HEK293 (cell line): Measurements from ENCODE around the gene OR2F1.

Source experiments
- CTCF ChIA-PET: fragments of 350-600 bp; formaldehyde crosslinking; extraction: SDS; loops from one replicate; lab custom pipeline; 2021; ENCODE audit warnings: antibody characterized with exemption; lab: Yijun Ruan, JAX
- POLR2A ChIA-PET: fragments of 300-600 bp; formaldehyde crosslinking; extraction: SDS; loops from one replicate; lab custom pipeline; 2020; ENCODE audit warnings: antibody characterized with exemption, inconsistent platforms; lab: Yijun Ruan, JAX
- H3K27ac ChIP-seq: fragments of 200-500 bp; sonication (Bioruptor generic); 2 replicates; pipeline ENCODE4 v1.5.1; 2014; ENCODE audit warnings: low read depth, low read length, control low read depth, inconsistent platforms; ENCODE audit errors: extremely low read depth
- H3K36me3 ChIP-seq, 2 experiments: fragments of 200-500 bp in 1 of 2; sonication (Bioruptor generic) in 1 of 2; 1 replicate in 1 of 2; 2 replicates in 1 of 2; pipeline ENCODE4 v1.5.1; 2014 to 2017; ENCODE audit warnings: inconsistent platforms in 2 of 2, low read length in 2 of 2; ENCODE audit not compliant: control insufficient read depth in 2 of 2, insufficient read depth in 1 of 2
- H3K4me1 ChIP-seq: fragments of 200-500 bp; sonication (Bioruptor generic); 2 replicates; pipeline ENCODE4 v1.5.1; 2014; ENCODE audit warnings: mild to moderate bottlenecking, low read length, inconsistent platforms; ENCODE audit not compliant: control insufficient read depth, insufficient read depth
- H3K4me3 ChIP-seq: 2 replicates; pipeline ENCODE4 v1.5.1; 2011; ENCODE audit warnings: low read depth, mild to moderate bottlenecking, control low read depth, low read length, moderate library complexity
- H3K9me3 ChIP-seq: fragments of 200-500 bp; sonication (Bioruptor generic); 2 replicates; pipeline ENCODE4 v1.5.1; 2014; ENCODE audit warnings: low read depth, low read length, inconsistent platforms; ENCODE audit not compliant: control insufficient read depth, insufficient read depth
- ATF2 ChIP-seq: fragments of 450-650 bp; formaldehyde crosslinking; IDR thresholded peaks from 2 replicates; pipeline ENCODE4 v1.5.1; 2016; ENCODE audit warnings: missing biosample characterization, missing genetic modification characterization, low read depth
- CTCF ChIP-seq: fragments of 450-650 bp; formaldehyde crosslinking; IDR thresholded peaks from 2 replicates; pipeline ENCODE4 v1.5.1; 2016; ENCODE audit warnings: missing biosample characterization, missing genetic modification characterization
- GLIS1 ChIP-seq: fragments of 450-650 bp; formaldehyde crosslinking; IDR thresholded peaks from 2 replicates; pipeline ENCODE4 v1.5.1; 2016; ENCODE audit warnings: missing biosample characterization, missing genetic modification characterization
- ZBTB44 ChIP-seq: fragments of 450-650 bp; IDR thresholded peaks from 2 replicates; pipeline ENCODE4 v1.5.1; 2018; ENCODE audit warnings: missing biosample characterization, mild to moderate bottlenecking, missing genetic modification characterization
- ZBTB49 ChIP-seq: fragments of 450-650 bp; formaldehyde crosslinking; IDR thresholded peaks from 2 replicates; pipeline ENCODE4 v1.5.1; 2016; ENCODE audit warnings: missing biosample characterization, missing genetic modification characterization, low read depth
- ZFHX2 ChIP-seq: fragments of 450-650 bp; formaldehyde crosslinking; conservative IDR thresholded peaks from 2 replicates; pipeline ENCODE4 v1.5.1; 2016; ENCODE audit warnings: missing biosample characterization, missing genetic modification characterization
- ZNF16 ChIP-seq: fragments of 450-650 bp; formaldehyde crosslinking; IDR thresholded peaks from 2 replicates; pipeline ENCODE4 v1.5.1; 2016; ENCODE audit warnings: low read depth, missing biosample characterization, missing genetic modification characterization
- ZNF2 ChIP-seq: fragments of 450-650 bp; formaldehyde crosslinking; IDR thresholded peaks from 2 replicates; pipeline ENCODE4 v1.5.1; 2016; ENCODE audit warnings: missing biosample characterization, missing genetic modification characterization
- ZNF221 ChIP-seq: fragments of 450-650 bp; formaldehyde crosslinking; IDR thresholded peaks from 2 replicates; pipeline ENCODE4 v1.5.1; 2017; ENCODE audit warnings: missing biosample characterization, missing genetic modification characterization, borderline replicate concordance
- ZNF324 ChIP-seq: fragments of 450-650 bp; formaldehyde crosslinking; IDR thresholded peaks from 2 replicates; pipeline ENCODE4 v1.5.1; 2016; ENCODE audit warnings: missing biosample characterization, missing genetic modification characterization
- ZNF366 ChIP-seq: fragments of 450-650 bp; formaldehyde crosslinking; conservative IDR thresholded peaks from 2 replicates; pipeline ENCODE4 v1.5.1; 2016; ENCODE audit warnings: missing biosample characterization, missing genetic modification characterization
- ZNF48 ChIP-seq: fragments of 450-650 bp; formaldehyde crosslinking; IDR thresholded peaks from 2 replicates; pipeline ENCODE4 v1.5.1; 2016; ENCODE audit warnings: missing biosample characterization, missing genetic modification characterization
- ZNF488 ChIP-seq: fragments of 450-650 bp; formaldehyde crosslinking; IDR thresholded peaks from 2 replicates; pipeline ENCODE4 v1.5.1; 2016; ENCODE audit warnings: missing biosample characterization, missing genetic modification characterization
- ZNF548 ChIP-seq: fragments of 450-650 bp; formaldehyde crosslinking; IDR thresholded peaks from 2 replicates; pipeline ENCODE4 v1.5.1; 2016; ENCODE audit warnings: missing biosample characterization, missing genetic modification characterization
- ZNF658 ChIP-seq: fragments of 450-650 bp; formaldehyde crosslinking; IDR thresholded peaks from 2 replicates; pipeline ENCODE4; 2016; ENCODE audit warnings: missing biosample characterization, missing genetic modification characterization
- ZNF677 ChIP-seq: fragments of 450-650 bp; IDR thresholded peaks from 2 replicates; pipeline ENCODE4 v1.5.0; 2018; ENCODE audit warnings: missing biosample characterization, mild to moderate bottlenecking, missing genetic modification characterization, moderate library complexity
- ZSCAN23 ChIP-seq: fragments of 450-650 bp; formaldehyde crosslinking; IDR thresholded peaks from 2 replicates; pipeline ENCODE4 v1.5.1; 2016; ENCODE audit warnings: missing biosample characterization, missing genetic modification characterization

OR2F1 gene

GRCh38 chr7:143910473-143911248 is 44.0 kb upstream of the OR2F1 start (continued):
- TF ChIP-seq ZNF366 (no peak), ZFHX2 (tag by site-specific recombination) (no peak)

- H3K9me3 ChIP-seq = no peaks in the 10 kb centered on the region
- H3K4me1 ChIP-seq = no peaks in the 10 kb centered on the region
- ChIA-PET POLR2A (interaction anchor here (0.6 kb wide), 1 partner anchor 12 kb away, joined by 3 read pairs; the partner anchor contains the start of gene TCAF1), CTCF (interaction anchor here (1.1 kb wide), 1 partner anchor 12 kb away, joined by 5 read pairs; the partner anchor contains the start of gene TCAF1)
- no peak overlapping the region for H3K4me3 ChIP-seq
- TF ChIP-seq ZNF16 (tag by site-specific recombination) = no peak
- no peak for TF ChIP-seq ZSCAN23
- no peak for TF ChIP-seq ZBTB49 (tag by site-specific recombination)
- TF ChIP-seq ZNF677 (tag by site-specific recombination) = no peak
- TF ChIP-seq ZNF488 (tag by site-specific recombination) = no peak
- no peak for TF ChIP-seq ZNF48
- no peak for TF ChIP-seq ZNF324 (tag by site-specific recombination)
- TF ChIP-seq GLIS1 (tag by site-specific recombination) = no peak
- TF ChIP-seq ZNF548 (tag by site-specific recombination) = no peak
- no peak for TF ChIP-seq CTCF (tag by site-specific recombination)
- TF ChIP-seq ATF2 = no peak
- TF ChIP-seq ZNF2 (tag by site-specific recombination) = no peak
- TF ChIP-seq ZNF658 (tag by site-specific recombination) = no peak
- no peak for TF ChIP-seq ZBTB44 (tag by site-specific recombination)
- TF ChIP-seq ZNF221 (tag by site-specific recombination) = no peak
- no peak overlapping the region for H3K27ac ChIP-seq
- no peaks in the 10 kb centered on the region for H3K36me3 ChIP-seq
These were observed 40.6 kb upstream of the OR2F1 start for GRCh38 chr7:143913945-143914615.
